ENCODE measurements around the gene NRDC. TPM values are rescaled to one million over a fixed set of nuclear protein-coding genes. Genes with fewer than 3 reads are reported as not detected.

Gene NRDC
- total RNA-seq, 2 experiments from 2014 or later: 119 to 124 TPM

GRCh38 chr1:51920130-51920529, 41.6 kb upstream of the NRDC start:
- no peak overlapping the region for H3K4me3 Mint-ChIP-seq
- TF ChIP-seq CTCF (IDR thresholded peaks at IDR 0.05): no peak
- peaks cover 9% of the 10 kb centered on the region for H3K27me3 Mint-ChIP-seq
- H3K36me3 Mint-ChIP-seq (ENCODE audit: low read depth): no peaks in the 10 kb centered on the region
- intact Hi-C loops (cut with micrococcal nuclease): no loop called here
- ATAC-seq (no peak), DNase-seq (no peak)
- no peak overlapping the region for H3K27ac Mint-ChIP-seq
- CTCF ChIA-PET: no interaction called here
- H3K4me1 Mint-ChIP-seq (ENCODE audit: low read depth): no peaks in the 10 kb centered on the region
- POLR2A ChIA-PET: no interaction called here
- no peaks in the 10 kb centered on the region for H3K9me3 Mint-ChIP-seq

DNA sequence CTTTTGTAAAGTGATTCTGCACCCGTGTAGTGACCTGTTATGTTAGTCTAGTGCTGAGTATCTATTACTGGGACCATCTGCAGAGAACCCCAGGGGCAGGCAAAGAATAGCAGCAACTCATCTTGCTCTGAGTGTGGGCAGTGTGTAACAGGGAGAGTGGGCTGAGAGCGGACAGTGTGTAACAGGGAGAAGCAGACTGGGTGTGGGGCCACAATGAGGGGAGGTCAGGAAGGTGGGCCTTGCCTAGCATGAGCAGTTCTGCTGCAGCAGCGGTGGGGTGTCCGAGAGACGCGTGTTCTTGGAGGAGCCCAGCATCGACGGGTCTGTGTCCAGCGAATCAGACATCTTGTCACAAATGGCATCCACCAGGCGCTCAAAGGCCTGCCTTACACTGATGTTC, 41.2 kb upstream of the NRDC start:
- no peak overlapping the region for H3K4me3 Mint-ChIP-seq
- H3K36me3 Mint-ChIP-seq (ENCODE audit: low read depth): no peaks in the 10 kb centered on the region
- no peak overlapping the region for H3K27ac Mint-ChIP-seq
- ChIA-PET POLR2A (interaction anchor here (1.0 kb wide), 1 partner anchor 10 kb away, joined by 3 read pairs; no protein-coding TSS in a partner anchor), CTCF (no interaction called here)
- intact Hi-C loops (cut with micrococcal nuclease): no loop called here
- ATAC-seq: no peak
- no peak for DNase-seq
- TF ChIP-seq CTCF (IDR thresholded peaks at IDR 0.05): no peak
- no peaks in the 10 kb centered on the region for H3K9me3 Mint-ChIP-seq
- H3K4me1 Mint-ChIP-seq (ENCODE audit: low read depth): no peaks in the 10 kb centered on the region
- H3K27me3 Mint-ChIP-seq: peaks cover 9% of the 10 kb centered on the region

DNA sequence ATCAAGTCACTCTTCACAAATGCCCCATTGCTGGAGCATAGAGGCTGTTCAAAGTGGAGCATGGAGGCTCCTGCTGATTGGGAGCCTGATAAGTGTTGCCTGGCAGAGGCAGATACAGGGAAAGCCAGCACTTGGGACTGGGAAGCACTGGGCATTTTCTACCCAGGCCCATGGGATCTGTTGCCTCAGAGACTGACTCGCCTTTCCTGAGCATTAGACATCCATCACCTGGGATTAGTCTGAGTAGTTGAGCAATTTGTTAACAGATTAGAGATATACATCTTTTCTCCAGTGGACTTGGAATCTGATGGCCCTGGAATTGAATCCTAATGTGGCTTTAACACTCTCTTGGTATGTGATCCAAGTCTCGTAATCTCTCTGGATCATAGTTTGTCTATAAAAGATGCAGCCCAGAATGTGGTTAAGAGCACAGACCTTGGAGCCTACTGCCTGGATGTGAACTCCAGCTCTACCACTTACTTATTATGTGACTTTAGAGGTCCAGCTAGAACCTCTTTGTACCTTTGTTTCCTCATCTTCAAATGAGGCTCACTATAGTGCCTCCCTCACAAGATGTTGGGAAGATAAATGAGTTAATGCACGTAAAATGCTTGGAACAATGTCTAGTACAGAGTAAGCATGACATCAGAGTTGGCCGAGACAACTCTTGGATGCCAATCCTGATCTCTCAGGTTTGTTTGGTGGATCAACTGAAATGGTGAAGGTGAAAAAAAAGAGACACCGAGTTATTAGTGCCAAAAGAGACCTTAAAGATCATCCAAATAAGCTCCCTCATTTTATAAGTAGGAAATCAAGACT, 38.3 kb upstream of the NRDC start:
- no peak overlapping the region for H3K4me3 Mint-ChIP-seq
- TF ChIP-seq CTCF (IDR thresholded peaks at IDR 0.05): no peak
- DNase-seq (no peak), ATAC-seq (no peak)
- H3K27me3 Mint-ChIP-seq: peaks cover 9% of the 10 kb centered on the region
- intact Hi-C loops (cut with micrococcal nuclease): no loop called here
- ChIA-PET POLR2A (no interaction called here), CTCF (no interaction called here)
- H3K4me1 Mint-ChIP-seq (ENCODE audit: low read depth): no peaks in the 10 kb centered on the region
- H3K27ac Mint-ChIP-seq: no peak overlapping the region
- no peaks in the 10 kb centered on the region for H3K9me3 Mint-ChIP-seq
- no peaks in the 10 kb centered on the region for H3K36me3 Mint-ChIP-seq (ENCODE audit: low read depth)

DNA sequence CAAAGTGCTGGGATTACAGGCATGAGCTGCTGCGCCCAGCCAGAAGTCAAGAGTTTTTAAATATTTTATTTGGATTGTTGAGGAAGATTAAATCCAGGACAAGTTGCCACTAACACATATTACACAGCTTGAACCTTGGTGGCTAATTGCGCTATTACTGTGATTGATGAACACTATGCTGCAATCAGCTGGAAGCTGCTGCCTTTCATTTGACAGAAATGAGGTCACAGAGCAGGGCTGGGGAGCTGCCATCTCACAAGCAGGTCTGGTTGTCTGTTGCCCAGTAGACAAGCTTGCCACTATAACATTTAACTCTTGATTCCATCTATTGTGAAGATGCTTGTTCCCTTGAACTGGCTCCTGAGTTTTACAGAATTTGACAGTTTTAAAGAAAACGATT, 37.4 kb upstream of the NRDC start:
- H3K36me3 Mint-ChIP-seq (ENCODE audit: low read depth): no peaks in the 10 kb centered on the region
- peaks cover 8% of the 10 kb centered on the region for H3K27me3 Mint-ChIP-seq
- no peak for TF ChIP-seq CTCF (IDR thresholded peaks at IDR 0.05)
- ChIA-PET POLR2A (no interaction called here), CTCF (no interaction called here)
- ATAC-seq (no peak), DNase-seq (no peak)
- no peaks in the 10 kb centered on the region for H3K9me3 Mint-ChIP-seq
- no peaks in the 10 kb centered on the region for H3K4me1 Mint-ChIP-seq (ENCODE audit: low read depth)
- no peak overlapping the region for H3K27ac Mint-ChIP-seq
- intact Hi-C loops (cut with micrococcal nuclease): no loop called here
- H3K4me3 Mint-ChIP-seq: no peak overlapping the region

DNA sequence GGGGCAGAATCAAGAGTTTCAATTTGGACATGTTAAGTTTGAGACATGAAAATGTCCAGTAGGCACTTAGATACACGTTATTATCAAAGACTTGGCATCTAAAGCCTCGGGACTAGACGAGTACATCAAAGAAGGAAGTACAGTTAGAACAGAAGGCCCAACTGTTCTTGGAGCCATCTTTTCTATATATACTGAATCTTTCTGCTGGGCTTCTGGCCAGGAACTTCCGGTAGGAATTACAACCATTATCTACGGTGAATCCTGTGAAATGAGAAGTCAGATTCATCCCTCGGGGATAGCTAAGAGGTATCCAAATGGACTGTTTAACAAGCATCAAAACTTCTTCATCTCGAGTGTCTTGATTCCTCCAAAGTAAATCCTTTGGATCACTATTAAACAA, 34.4 kb upstream of the NRDC start:
- Mint-ChIP-seq H3K9me3 (no peaks in the 10 kb centered on the region), H3K4me1 (ENCODE audit: low read depth) (no peaks in the 10 kb centered on the region), H3K27me3 (no peaks in the 10 kb centered on the region), H3K4me3 (no peak overlapping the region), H3K27ac (no peak overlapping the region), H3K36me3 (ENCODE audit: low read depth) (no peaks in the 10 kb centered on the region)
- intact Hi-C loops (cut with micrococcal nuclease): no loop called here
- DNase-seq: no peak
- no peak for ATAC-seq
- ChIA-PET POLR2A (interaction anchor here (1.0 kb wide), 1 partner anchor 11 kb away, joined by 3 read pairs; no protein-coding TSS in a partner anchor), CTCF (interaction anchor here (1.7 kb wide), 1 partner anchor 16 kb away, joined by 8 read pairs; no protein-coding TSS in a partner anchor)
- TF ChIP-seq CTCF (IDR thresholded peaks at IDR 0.05): no peak

Data from activated CD8-positive, alpha-beta T cell treated with anti-CD3 and anti-CD28 coated beads for 36 hours (primary cell).